ENCODE results near the gene CELF4. TPM values are rescaled to one million over a fixed set of nuclear protein-coding genes. Genes with fewer than 3 reads are reported as not detected.

CELF4 gene
- total and polyA plus RNA-seq, 2 experiments from 2014 or later = 1.6 to 2.1 TPM

DNA sequence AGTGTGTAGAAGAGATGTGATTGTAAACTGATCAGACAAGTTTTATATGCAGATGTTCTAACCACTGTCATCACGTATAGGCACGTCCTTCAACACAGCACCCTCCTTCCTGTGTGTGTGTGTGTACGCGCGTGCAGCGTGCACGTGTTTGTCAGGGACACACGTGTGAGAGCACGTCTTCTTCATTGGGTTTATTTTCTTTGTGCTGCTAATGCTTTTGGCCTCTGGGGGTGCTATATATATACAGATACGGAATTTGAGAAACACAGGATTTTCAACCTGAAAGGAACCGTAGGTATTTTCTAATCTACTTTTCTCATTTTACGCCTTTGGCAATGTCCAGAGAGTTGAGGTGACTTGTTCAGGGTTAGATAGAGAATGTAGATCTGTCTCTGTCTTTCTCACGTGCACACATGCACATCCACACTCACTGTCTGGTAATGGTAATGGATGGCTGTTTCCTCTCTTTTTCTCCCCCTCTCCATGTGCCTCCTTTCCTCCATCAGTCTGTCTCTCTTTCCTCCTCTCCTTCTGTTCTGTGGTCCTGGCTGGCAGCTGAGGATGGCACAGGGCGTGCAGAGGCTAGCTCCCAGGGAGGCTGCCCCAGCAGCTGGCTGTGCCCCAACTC is 13.4 kb upstream of the CELF4 start:
- TF ChIP-seq, protein P1, sequence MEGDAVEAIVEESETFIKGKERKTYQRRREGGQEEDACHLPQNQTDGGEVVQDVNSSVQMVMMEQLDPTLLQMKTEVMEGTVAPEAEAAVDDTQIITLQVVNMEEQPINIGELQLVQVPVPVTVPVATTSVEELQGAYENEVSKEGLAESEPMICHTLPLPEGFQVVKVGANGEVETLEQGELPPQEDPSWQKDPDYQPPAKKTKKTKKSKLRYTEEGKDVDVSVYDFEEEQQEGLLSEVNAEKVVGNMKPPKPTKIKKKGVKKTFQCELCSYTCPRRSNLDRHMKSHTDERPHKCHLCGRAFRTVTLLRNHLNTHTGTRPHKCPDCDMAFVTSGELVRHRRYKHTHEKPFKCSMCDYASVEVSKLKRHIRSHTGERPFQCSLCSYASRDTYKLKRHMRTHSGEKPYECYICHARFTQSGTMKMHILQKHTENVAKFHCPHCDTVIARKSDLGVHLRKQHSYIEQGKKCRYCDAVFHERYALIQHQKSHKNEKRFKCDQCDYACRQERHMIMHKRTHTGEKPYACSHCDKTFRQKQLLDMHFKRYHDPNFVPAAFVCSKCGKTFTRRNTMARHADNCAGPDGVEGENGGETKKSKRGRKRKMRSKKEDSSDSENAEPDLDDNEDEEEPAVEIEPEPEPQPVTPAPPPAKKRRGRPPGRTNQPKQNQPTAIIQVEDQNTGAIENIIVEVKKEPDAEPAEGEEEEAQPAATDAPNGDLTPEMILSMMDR (IDR thresholded peaks at IDR 0.05; ENCODE audit: low read depth, low read length) = peak; percentile 67
- Histone ChIP-seq H3K27ac (no peak overlapping the region), H3K4me3 (no peak overlapping the region), H3K9me3 (ENCODE audit: low read depth) (no peaks in the 10 kb centered on the region), H3K27me3 (peaks cover 6% of the 10 kb centered on the region), H3K4me1 (ENCODE audit: low read depth) (no peaks in the 10 kb centered on the region), H3K36me3 (no peaks in the 10 kb centered on the region)
- DNase-seq (ENCODE audit: low read depth in 1 of 2, low spot score in 1 of 2) = peak; percentile 11 to 70

DNA sequence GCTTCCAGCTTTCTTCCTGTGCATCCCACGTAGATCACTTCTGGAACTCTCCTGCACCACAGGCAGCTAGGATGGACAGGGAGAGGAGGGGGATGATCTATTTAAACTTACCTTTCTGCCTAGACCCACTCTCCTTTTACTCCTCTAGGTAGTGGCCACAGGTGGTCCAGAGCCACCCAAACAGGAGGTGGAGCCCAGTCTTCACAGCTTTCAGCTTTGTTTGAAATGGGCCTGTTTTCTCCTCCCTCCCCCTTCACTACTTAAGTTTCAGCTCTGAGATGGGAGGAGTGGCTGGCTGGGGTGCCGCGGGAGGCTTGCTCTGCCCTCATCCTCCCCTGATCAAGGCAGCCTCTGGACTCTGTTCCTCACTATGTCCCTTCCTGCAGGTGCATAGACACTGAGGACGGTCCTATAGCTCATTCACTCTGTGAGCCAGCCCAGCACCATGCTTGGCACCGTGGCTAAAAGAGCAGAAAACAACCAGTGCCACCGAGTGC is 12.6 kb upstream of the CELF4 start:
- H3K27ac ChIP-seq = no peak overlapping the region
- H3K4me1 ChIP-seq (ENCODE audit: low read depth) = no peaks in the 10 kb centered on the region
- H3K27me3 ChIP-seq = peaks cover 11% of the 10 kb centered on the region
- H3K4me3 ChIP-seq = no peak overlapping the region
- H3K9me3 ChIP-seq (ENCODE audit: low read depth) = no peaks in the 10 kb centered on the region
- no peaks in the 10 kb centered on the region for H3K36me3 ChIP-seq
- TF ChIP-seq, protein P1 (IDR thresholded peaks at IDR 0.05; ENCODE audit: low read depth, low read length) = no peak
- DNase-seq (ENCODE audit: low read depth in 1 of 2, low spot score in 1 of 2) = no peak

DNA sequence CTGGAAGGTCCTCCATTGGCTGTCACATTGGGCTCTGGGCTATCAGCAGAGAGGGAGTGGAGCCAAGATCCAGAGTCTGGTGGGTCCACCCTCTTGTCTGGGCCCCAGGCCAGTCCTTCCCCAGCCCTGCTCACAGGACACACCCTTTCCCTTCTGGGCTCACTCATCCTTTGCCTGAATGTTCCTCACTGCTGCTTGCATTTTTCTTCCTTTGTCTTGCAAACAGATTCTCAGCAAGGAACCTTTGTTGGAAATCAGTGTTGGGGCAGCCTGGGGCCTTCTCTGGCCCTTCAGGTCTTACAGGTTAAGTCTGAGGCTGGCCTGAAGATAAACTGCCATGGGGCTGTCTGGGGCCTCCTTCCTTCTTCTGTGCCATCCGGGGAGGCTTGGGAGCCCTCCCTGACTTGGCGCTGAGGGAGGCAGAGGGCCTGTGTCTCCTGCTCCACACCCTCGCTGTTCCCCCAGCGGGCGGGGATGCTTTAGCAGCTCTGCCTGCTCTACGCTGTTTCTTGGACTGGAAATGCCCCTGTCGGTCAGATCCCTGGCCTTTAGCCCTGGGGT is 11.5 kb upstream of the CELF4 start:
- Histone ChIP-seq H3K27me3 (peaks cover 11% of the 10 kb centered on the region), H3K9me3 (ENCODE audit: low read depth) (no peaks in the 10 kb centered on the region), H3K36me3 (no peaks in the 10 kb centered on the region), H3K4me1 (ENCODE audit: low read depth) (no peaks in the 10 kb centered on the region), H3K4me3 (no peak overlapping the region), H3K27ac (no peak overlapping the region)
- TF ChIP-seq, protein P1 (IDR thresholded peaks at IDR 0.05; ENCODE audit: low read depth, low read length) = no peak
- peak in 1 of 2 donors; percentile 71 for DNase-seq (ENCODE audit: low read depth in 1 of 2, low spot score in 1 of 2)

DNA sequence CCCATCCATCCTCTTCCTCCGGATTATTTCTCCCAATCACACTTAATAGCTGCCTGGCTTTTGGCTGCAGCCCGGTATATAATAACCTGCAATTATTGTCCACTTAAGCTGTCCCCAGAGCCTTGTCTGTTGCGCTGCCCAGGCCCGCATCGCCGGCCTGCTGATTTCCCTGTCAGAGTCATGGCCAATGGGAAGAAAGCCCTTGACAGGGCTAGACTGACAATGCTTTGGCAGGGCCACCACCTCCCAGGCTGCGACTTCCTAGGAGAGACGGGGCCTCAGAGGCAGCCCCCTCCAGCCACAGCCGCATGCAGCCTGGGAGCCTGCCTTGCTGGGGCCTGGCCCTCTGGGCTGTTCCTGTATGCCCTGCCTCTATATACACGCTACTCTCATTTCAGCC is 10.0 kb upstream of the CELF4 start:
- Histone ChIP-seq H3K4me3 (no peak overlapping the region), H3K9me3 (ENCODE audit: low read depth) (no peaks in the 10 kb centered on the region), H3K27me3 (peaks cover 20% of the 10 kb centered on the region), H3K27ac (no peak overlapping the region), H3K4me1 (ENCODE audit: low read depth) (no peaks in the 10 kb centered on the region), H3K36me3 (no peaks in the 10 kb centered on the region)
- DNase-seq (ENCODE audit: low read depth in 1 of 2, low spot score in 1 of 2) = no peak
- TF ChIP-seq, protein P1 (IDR thresholded peaks at IDR 0.05; ENCODE audit: low read depth, low read length) = no peak

DNA sequence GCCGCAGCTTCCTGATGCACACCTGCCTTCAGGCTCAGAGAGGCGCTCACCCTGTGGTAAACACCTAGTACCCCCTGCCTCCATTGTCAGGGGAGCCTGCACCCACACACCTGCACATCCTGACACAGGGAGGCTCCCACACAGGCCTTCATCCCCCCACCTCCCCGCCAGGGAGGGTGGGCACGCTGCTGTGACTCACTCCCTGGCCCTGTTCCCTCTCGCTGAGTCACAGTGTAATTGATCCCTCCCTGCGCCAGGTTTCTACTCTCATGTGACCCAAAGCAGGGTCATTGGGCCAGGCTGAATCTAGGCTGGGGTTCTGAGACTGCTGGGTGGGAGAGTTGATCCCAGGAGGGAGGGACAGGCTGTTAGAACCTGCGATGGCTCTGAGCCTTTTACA is 8.5 kb upstream of the CELF4 start:
- no peak overlapping the region for H3K4me3 ChIP-seq
- H3K9me3 ChIP-seq (ENCODE audit: low read depth) = no peaks in the 10 kb centered on the region
- H3K27me3 ChIP-seq = peaks cover 35% of the 10 kb centered on the region
- H3K36me3 ChIP-seq = no peaks in the 10 kb centered on the region
- no peak overlapping the region for H3K27ac ChIP-seq
- H3K4me1 ChIP-seq (ENCODE audit: low read depth) = no peaks in the 10 kb centered on the region
- TF ChIP-seq, protein P1 (IDR thresholded peaks at IDR 0.05; ENCODE audit: low read depth, low read length) = no peak
- DNase-seq (ENCODE audit: low read depth in 1 of 2, low spot score in 1 of 2) = peak in 1 of 2 donors; percentile 31
